OCI-LY1 (cell line): ENCODE measurements around the gene DPYSL3.

Source experiments
- EZH2 ChIP-seq: fragments of 200-600 bp; sonication (generic), shearing (Covaris generic); IDR thresholded peaks from 2 replicates; pipeline ENCODE4 v1.8.0; 2017; ENCODE audit warnings: borderline replicate concordance, mixed run types, mild to moderate bottlenecking, antibody characterized with exemption, low read length, moderate library complexity, mixed read lengths
- TF ChIP-seq, protein P1 (sequence below): fragments of 200-600 bp; sonication (generic), shearing (Covaris generic); IDR thresholded peaks from 2 replicates; pipeline ENCODE4 v1.5.1; 2017; ENCODE audit warnings: mild to moderate bottlenecking, antibody characterized with exemption, low read length, moderate library complexity, mixed read lengths

GRCh38 chr5:147485046-147485445 lies 24.8 kb downstream of the DPYSL3 start:
- TF ChIP-seq, protein P1, sequence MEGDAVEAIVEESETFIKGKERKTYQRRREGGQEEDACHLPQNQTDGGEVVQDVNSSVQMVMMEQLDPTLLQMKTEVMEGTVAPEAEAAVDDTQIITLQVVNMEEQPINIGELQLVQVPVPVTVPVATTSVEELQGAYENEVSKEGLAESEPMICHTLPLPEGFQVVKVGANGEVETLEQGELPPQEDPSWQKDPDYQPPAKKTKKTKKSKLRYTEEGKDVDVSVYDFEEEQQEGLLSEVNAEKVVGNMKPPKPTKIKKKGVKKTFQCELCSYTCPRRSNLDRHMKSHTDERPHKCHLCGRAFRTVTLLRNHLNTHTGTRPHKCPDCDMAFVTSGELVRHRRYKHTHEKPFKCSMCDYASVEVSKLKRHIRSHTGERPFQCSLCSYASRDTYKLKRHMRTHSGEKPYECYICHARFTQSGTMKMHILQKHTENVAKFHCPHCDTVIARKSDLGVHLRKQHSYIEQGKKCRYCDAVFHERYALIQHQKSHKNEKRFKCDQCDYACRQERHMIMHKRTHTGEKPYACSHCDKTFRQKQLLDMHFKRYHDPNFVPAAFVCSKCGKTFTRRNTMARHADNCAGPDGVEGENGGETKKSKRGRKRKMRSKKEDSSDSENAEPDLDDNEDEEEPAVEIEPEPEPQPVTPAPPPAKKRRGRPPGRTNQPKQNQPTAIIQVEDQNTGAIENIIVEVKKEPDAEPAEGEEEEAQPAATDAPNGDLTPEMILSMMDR = no peak
- TF ChIP-seq EZH2 = no peak
